DOHH2 (cell line): ENCODE data around the gene XPA.

ENCODE experiments used
- H3F3A ChIP-seq: fragments of 200-600 bp; sonication (generic), shearing (Covaris generic); 2 replicates; pipeline ENCODE4 v1.6.0; 2016; ENCODE audit warnings: antibody characterized with exemption, mild to moderate bottlenecking; ENCODE audit not compliant: control insufficient read depth, insufficient read depth
- H3K27ac ChIP-seq: fragments of 200-600 bp; sonication (generic); 2 replicates; pipeline ENCODE4 v1.5.1; 2014; ENCODE audit warnings: low read depth, mild to moderate bottlenecking, low read length, moderate library complexity
- H3K27me3 ChIP-seq: fragments of 200-600 bp; sonication (generic); 2 replicates; pipeline ENCODE4 v1.6.1; 2014; ENCODE audit warnings: mild to moderate bottlenecking, low read length, mixed read lengths; ENCODE audit not compliant: control insufficient read depth
- H3K36me3 ChIP-seq: fragments of 200-600 bp; sonication (generic); 2 replicates; pipeline ENCODE4 v1.6.1; 2014; ENCODE audit warnings: mild to moderate bottlenecking, low read length, moderate library complexity, mixed read lengths; ENCODE audit not compliant: control insufficient read depth
- H3K4me1 ChIP-seq: fragments of 200-600 bp; sonication (generic); 2 replicates; pipeline ENCODE4 v1.6.1; 2014; ENCODE audit warnings: mild to moderate bottlenecking, low read length, mixed read lengths; ENCODE audit not compliant: control insufficient read depth
- H3K4me2 ChIP-seq: fragments of 200-600 bp; sonication (generic); 2 replicates; pipeline ENCODE4 v1.6.0; 2014; ENCODE audit warnings: mild to moderate bottlenecking, low read length, moderate library complexity
- H3K4me3 ChIP-seq: fragments of 200-600 bp; sonication (generic); 2 replicates; pipeline ENCODE4 v1.5.1; 2014; ENCODE audit warnings: mild to moderate bottlenecking, low read length, mixed read lengths
- H3K79me2 ChIP-seq: fragments of 200-600 bp; sonication (generic); 2 replicates; pipeline ENCODE4 v1.6.1; 2014; ENCODE audit warnings: mild to moderate bottlenecking, low read length, mixed read lengths; ENCODE audit not compliant: control insufficient read depth
- H3K9me2 ChIP-seq: fragments of 200-600 bp; sonication (generic); replicated peaks from 2 replicates; pipeline ENCODE4 v1.6.1; 2014; ENCODE audit warnings: mild to moderate bottlenecking, low read length, mixed read lengths; ENCODE audit not compliant: control insufficient read depth
- H3K9me3 ChIP-seq: fragments of 200-600 bp; sonication (generic); 2 replicates; pipeline ENCODE4 v1.6.1; 2014; ENCODE audit warnings: antibody characterized with exemption, low read length, mixed read lengths; ENCODE audit not compliant: control insufficient read depth, insufficient read depth
- H4K20me1 ChIP-seq: fragments of 200-600 bp; sonication (generic); 2 replicates; pipeline ENCODE4 v1.6.0; 2014; ENCODE audit warnings: low read depth, mild to moderate bottlenecking, antibody characterized with exemption, low read length, moderate library complexity; ENCODE audit not compliant: control insufficient read depth, insufficient read depth
- CTCF ChIP-seq: fragments of 200-600 bp; sonication (generic); IDR thresholded peaks from one replicate; pipeline ENCODE4 v1.5.1; 2014; ENCODE audit warnings: antibody characterized with exemption, mild to moderate bottlenecking, low read depth, low read length; ENCODE audit not compliant: poor library complexity, severe bottlenecking
- EZH2phosphoT487 ChIP-seq: fragments of 200-600 bp; sonication (generic); IDR thresholded peaks from 2 replicates; pipeline ENCODE4 v1.6.1; 2017; ENCODE audit warnings: borderline replicate concordance, mild to moderate bottlenecking, antibody characterized with exemption, low read length, moderate library complexity, mixed read lengths

Gene XPA

GRCh38 chr9:97670586-97670985, 26.6 kb downstream of the XPA start:
- no peaks in the 10 kb centered on the region for H3K4me1 ChIP-seq
- H3K9me3 ChIP-seq: no peaks in the 10 kb centered on the region
- no peaks in the 10 kb centered on the region for H3K9me2 ChIP-seq
- H3K4me2 ChIP-seq: no peak overlapping the region
- no peak overlapping the region for H3K27ac ChIP-seq
- H3K27me3 ChIP-seq: no peaks in the 10 kb centered on the region
- H3K4me3 ChIP-seq: no peak overlapping the region
- TF ChIP-seq CTCF (no peak), EZH2phosphoT487 (no peak)
- peaks cover 4% of the 10 kb centered on the region; the same call in 1 of the 2 replicates for H3F3A ChIP-seq
- no peaks in the 10 kb centered on the region for H4K20me1 ChIP-seq
- H3K36me3 ChIP-seq: peaks cover 96% of the 10 kb centered on the region
- no peaks in the 10 kb centered on the region for H3K79me2 ChIP-seq

GRCh38 chr9:97668485-97668884, 28.7 kb downstream of the XPA start:
- Histone ChIP-seq H3K4me3 (no peak overlapping the region), H3K27ac (no peak overlapping the region), H3K9me3 (no peaks in the 10 kb centered on the region), H3K4me2 (no peak overlapping the region), H3K79me2 (no peaks in the 10 kb centered on the region), H3K27me3 (no peaks in the 10 kb centered on the region), H3K9me2 (no peaks in the 10 kb centered on the region), H3F3A (no peaks in the 10 kb centered on the region), H3K4me1 (no peaks in the 10 kb centered on the region), H4K20me1 (no peaks in the 10 kb centered on the region), H3K36me3 (peaks cover 95% of the 10 kb centered on the region)
- TF ChIP-seq EZH2phosphoT487: no peak
- TF ChIP-seq CTCF: no peak

DNA sequence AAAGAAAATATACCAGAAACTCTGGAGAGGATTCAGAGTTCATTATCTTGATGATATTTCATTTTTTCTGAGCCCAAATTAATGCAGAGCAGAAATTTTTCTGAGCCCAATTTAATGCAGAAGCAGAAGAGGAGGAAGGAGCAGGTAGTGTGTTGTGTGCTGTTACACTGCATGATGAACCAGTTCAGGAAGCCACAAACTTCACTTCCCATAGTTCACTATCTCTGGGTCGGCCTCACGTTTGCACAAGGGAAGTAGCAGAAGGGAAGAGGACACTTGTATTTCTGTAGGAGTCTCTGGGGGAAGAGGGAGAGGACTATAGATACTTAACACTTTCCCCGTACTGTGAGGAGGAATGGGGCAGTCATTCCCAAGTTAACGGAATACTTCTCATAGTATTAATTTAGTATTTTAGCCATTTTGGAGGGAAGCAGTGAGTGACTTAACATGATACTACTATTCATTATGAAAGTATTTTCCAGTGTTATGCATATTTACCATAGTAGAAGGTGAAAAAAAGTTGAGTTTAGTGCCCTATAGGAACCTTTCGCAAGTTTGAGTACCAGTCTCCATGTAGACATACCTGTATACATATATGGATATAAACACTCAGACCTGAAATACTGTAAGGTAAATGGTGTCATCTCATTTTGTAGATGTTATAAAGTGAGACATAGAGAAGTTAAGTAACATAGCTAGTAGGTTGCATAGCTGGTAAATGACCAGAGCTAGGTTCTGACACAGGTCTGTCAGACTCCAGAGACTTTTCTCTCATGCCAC, 30.0 kb downstream of the XPA start:
- Histone ChIP-seq H3K4me1 (no peaks in the 10 kb centered on the region), H3K4me2 (no peak overlapping the region), H3K79me2 (no peaks in the 10 kb centered on the region), H3K9me3 (no peaks in the 10 kb centered on the region), H3K4me3 (no peak overlapping the region), H3K27me3 (no peaks in the 10 kb centered on the region), H4K20me1 (no peaks in the 10 kb centered on the region), H3K36me3 (peaks cover 98% of the 10 kb centered on the region), H3K27ac (no peak overlapping the region), H3F3A (no peaks in the 10 kb centered on the region), H3K9me2 (no peaks in the 10 kb centered on the region)
- TF ChIP-seq CTCF: no peak
- TF ChIP-seq EZH2phosphoT487: no peak
